ACC112 (cell line): ENCODE data around the gene ASIC1.
"Not testable (repeated sequence)": the region's sequence is repeated elsewhere in the genome, so short reads cannot be mapped to it uniquely, and the experiment has no call there.

Source experiments
- H2AFZ ChIP-seq: fragments of 200-600 bp; sonication (generic); one replicate; pipeline ENCODE4 v1.6.0; 2017; ENCODE audit warnings: antibody characterized with exemption, low read length; ENCODE audit not compliant: unreplicated experiment
- H3K27ac ChIP-seq: fragments of 200-600 bp; sonication (generic); 2 replicates; pipeline ENCODE4 v1.5.1; 2014; ENCODE audit warnings: low read depth, mild to moderate bottlenecking, antibody characterized with exemption, low read length, moderate library complexity
- H3K27me3 ChIP-seq: fragments of 200-600 bp; sonication (generic); 2 replicates; pipeline ENCODE4 v1.6.1; 2014; ENCODE audit warnings: mild to moderate bottlenecking, antibody characterized with exemption, low read length, moderate library complexity, mixed read lengths; ENCODE audit not compliant: insufficient read depth
- H3K36me3 ChIP-seq: fragments of 200-600 bp; sonication (generic); 2 replicates; pipeline ENCODE4 v1.6.1; 2016; ENCODE audit warnings: mild to moderate bottlenecking, antibody characterized with exemption, low read length, moderate library complexity, mixed read lengths; ENCODE audit not compliant: insufficient read depth
- H3K4me1 ChIP-seq: fragments of 200-600 bp; sonication (generic); one replicate; pipeline ENCODE4 v1.6.1; 2016; ENCODE audit warnings: low read length, mixed read lengths; ENCODE audit not compliant: insufficient read depth, unreplicated experiment, control insufficient read depth
- H3K4me3 ChIP-seq: fragments of 200-600 bp; sonication (generic); 2 replicates; pipeline ENCODE4 v1.5.1; 2014; ENCODE audit warnings: mild to moderate bottlenecking, low read depth, low read length
- H3K79me2 ChIP-seq: fragments of 200-600 bp; sonication (generic); one replicate; pipeline ENCODE4 v1.6.0; 2016; ENCODE audit warnings: low read length; ENCODE audit not compliant: control insufficient read depth, unreplicated experiment, insufficient read depth

Gene ASIC1

GRCh38 chr12:50024227-50024626, 33.2 kb upstream of the ASIC1 start:
- no peaks in the 10 kb centered on the region for H3K27me3 ChIP-seq
- H3K27ac ChIP-seq: no peak overlapping the region
- peaks cover 60% of the 10 kb centered on the region for H3K79me2 ChIP-seq
- no peak overlapping the region for H2AFZ ChIP-seq
- H3K36me3 ChIP-seq: no peaks in the 10 kb centered on the region
- H3K4me3 ChIP-seq: peak overlapping the region; percentile 88
- peaks cover 29% of the 10 kb centered on the region for H3K4me1 ChIP-seq

GRCh38 chr12:50024805-50025186, 32.6 kb upstream of the ASIC1 start:
- peaks cover 55% of the 10 kb centered on the region for H3K79me2 ChIP-seq
- H3K27me3 ChIP-seq: no peaks in the 10 kb centered on the region
- peaks cover 26% of the 10 kb centered on the region for H3K4me1 ChIP-seq
- peak overlapping the region; percentile 55 for H2AFZ ChIP-seq
- H3K4me3 ChIP-seq: peak overlapping the region; percentile 88
- no peaks in the 10 kb centered on the region for H3K36me3 ChIP-seq
- peak overlapping the region; percentile 60 for H3K27ac ChIP-seq

GRCh38 chr12:50025187-50026059, 32.0 kb upstream of the ASIC1 start, which contains the start of gene RACGAP1:
Gene RACGAP1, minus strand, starts transcription at chr12:50025494. Its CDS starts 8,779 bp downstream, at chr12:50016715.
- H3K4me3 ChIP-seq: peak within 1 kb of the TSS; percentile 88
- H3K36me3 ChIP-seq: no peaks in the 10 kb centered on the region
- H3K27me3 ChIP-seq: no peaks in the 10 kb centered on the region
- H3K79me2 ChIP-seq: peaks cover 49% of the 10 kb centered on the region
- peak within 1 kb of the TSS; percentile 60 for H3K27ac ChIP-seq
- H2AFZ ChIP-seq: peak within 1 kb of the TSS; percentile 97
- peaks cover 26% of the 10 kb centered on the region for H3K4me1 ChIP-seq

GRCh38 chr12:50026691-50027090, 30.7 kb upstream of the ASIC1 start:
- no peak overlapping the region for H3K4me3 ChIP-seq
- H3K79me2 ChIP-seq: peaks cover 36% of the 10 kb centered on the region
- no peaks in the 10 kb centered on the region for H3K36me3 ChIP-seq
- no peaks in the 10 kb centered on the region for H3K27me3 ChIP-seq
- no peak overlapping the region for H3K27ac ChIP-seq
- H3K4me1 ChIP-seq: peaks cover 15% of the 10 kb centered on the region
- H2AFZ ChIP-seq: peak overlapping the region; percentile 6

- not testable (repeated sequence) for H2AFZ ChIP-seq
Observed at GRCh38 chr12:50030449-50030848, 26.9 kb upstream of the ASIC1 start.

GRCh38 chr12:50032515-50032853, 24.9 kb upstream of the ASIC1 start:
- H3K4me3 ChIP-seq: peak overlapping the region; percentile 32; the same call in 1 of the 2 replicates
- H3K36me3 ChIP-seq: no peaks in the 10 kb centered on the region
- no peaks in the 10 kb centered on the region for H3K79me2 ChIP-seq
- no peaks in the 10 kb centered on the region for H3K4me1 ChIP-seq
- H2AFZ ChIP-seq: no peak overlapping the region
- peaks cover 7% of the 10 kb centered on the region; the same call in 1 of the 2 replicates for H3K27me3 ChIP-seq
- H3K27ac ChIP-seq: no peak overlapping the region

More at GRCh38 chr12:50030449-50030848, 26.9 kb upstream of the ASIC1 start:
- not testable (repeated sequence) for H3K27me3 ChIP-seq, H3K4me3 ChIP-seq, H3K79me2 ChIP-seq, H3K36me3 ChIP-seq, H3K4me1 ChIP-seq, H3K27ac ChIP-seq

- H3K36me3 ChIP-seq: no peaks in the 10 kb centered on the region
- H3K4me3 ChIP-seq: peak overlapping the region; percentile 32; the same call in 1 of the 2 replicates
- H2AFZ ChIP-seq: no peak overlapping the region
- no peak overlapping the region for H3K27ac ChIP-seq
- H3K4me1 ChIP-seq: no peaks in the 10 kb centered on the region
- peaks cover 7% of the 10 kb centered on the region; the same call in 1 of the 2 replicates for H3K27me3 ChIP-seq
- H3K79me2 ChIP-seq: no peaks in the 10 kb centered on the region
Observed at GRCh38 chr12:50032854-50033581, 24.4 kb upstream of the ASIC1 start.

- no peak overlapping the region for H3K27ac ChIP-seq
- no peaks in the 10 kb centered on the region for H3K4me1 ChIP-seq
- H3K27me3 ChIP-seq: no peaks in the 10 kb centered on the region
- no peak overlapping the region for H3K4me3 ChIP-seq
- H3K79me2 ChIP-seq: no peaks in the 10 kb centered on the region
- H2AFZ ChIP-seq: no peak overlapping the region
- no peaks in the 10 kb centered on the region for H3K36me3 ChIP-seq
Observed at GRCh38 chr12:50038336-50038735, 19.1 kb upstream of the ASIC1 start.

- Histone ChIP-seq H3K4me3 (no peak overlapping the region), H3K36me3 (no peaks in the 10 kb centered on the region), H3K4me1 (no peaks in the 10 kb centered on the region), H2AFZ (no peak overlapping the region), H3K79me2 (no peaks in the 10 kb centered on the region), H3K27me3 (no peaks in the 10 kb centered on the region), H3K27ac (no peak overlapping the region)
Observed at GRCh38 chr12:50039151-50039835, 18.1 kb upstream of the ASIC1 start.

- no peak overlapping the region for H2AFZ ChIP-seq
- H3K79me2 ChIP-seq: no peaks in the 10 kb centered on the region
- no peaks in the 10 kb centered on the region for H3K4me1 ChIP-seq
- no peaks in the 10 kb centered on the region for H3K27me3 ChIP-seq
- no peak overlapping the region for H3K4me3 ChIP-seq
- H3K36me3 ChIP-seq: no peaks in the 10 kb centered on the region
- no peak overlapping the region for H3K27ac ChIP-seq
Observed at GRCh38 chr12:50040657-50041056, 16.7 kb upstream of the ASIC1 start.
